ENCODE results near the gene CD300H.

CD300H gene

DNA sequence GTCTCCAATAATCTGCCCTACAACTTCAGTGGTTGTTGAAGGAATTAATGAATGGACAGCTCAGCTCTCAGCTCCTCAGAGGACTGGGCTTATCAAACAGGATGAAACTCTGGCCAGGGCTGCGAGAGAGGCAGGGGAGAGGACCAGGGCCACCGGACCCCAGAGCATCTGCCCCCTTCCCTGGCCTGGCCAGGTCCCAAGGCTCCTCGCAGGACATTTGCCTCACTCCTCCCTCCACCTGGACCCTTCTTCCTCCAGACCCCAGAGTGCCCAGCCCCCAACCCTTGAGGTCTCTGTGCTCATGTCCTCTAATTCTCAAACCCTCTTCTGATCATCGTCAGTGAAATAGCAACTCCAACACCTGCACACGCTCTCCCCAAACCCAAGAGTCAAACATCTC lies 25.1 kb downstream of the CD300H start:
- TF ChIP-seq ZNF565 (CRISPR knock-in tag; conservative IDR thresholded peaks at IDR 0.05; ENCODE audit: low read depth) (no peak), OSR1 (CRISPR knock-in tag; IDR thresholded peaks at IDR 0.05) (no peak), CSDC2 (CRISPR knock-in tag; IDR thresholded peaks at IDR 0.05) (no peak), ZFP3 (CRISPR knock-in tag; IDR thresholded peaks at IDR 0.05) (no peak), RARB (CRISPR knock-in tag; IDR thresholded peaks at IDR 0.05) (no peak), GLIS3 (CRISPR knock-in tag; IDR thresholded peaks at IDR 0.05) (no peak), ISL1 (CRISPR knock-in tag; IDR thresholded peaks at IDR 0.05) (no peak), ESRRG (CRISPR knock-in tag; IDR thresholded peaks at IDR 0.05) (no peak), TOX (CRISPR knock-in tag; IDR thresholded peaks at IDR 0.05; ENCODE audit: borderline replicate concordance) (no peak), TCF4 (CRISPR knock-in tag; IDR thresholded peaks at IDR 0.05; ENCODE audit: borderline replicate concordance) (no peak), ARNTL (CRISPR knock-in tag; IDR thresholded peaks at IDR 0.05; ENCODE audit: borderline replicate concordance, low read depth) (no peak), BACH2 (CRISPR knock-in tag; IDR thresholded peaks at IDR 0.05; ENCODE audit: borderline replicate concordance) (no peak)
- TF ChIP-seq, protein P1, sequence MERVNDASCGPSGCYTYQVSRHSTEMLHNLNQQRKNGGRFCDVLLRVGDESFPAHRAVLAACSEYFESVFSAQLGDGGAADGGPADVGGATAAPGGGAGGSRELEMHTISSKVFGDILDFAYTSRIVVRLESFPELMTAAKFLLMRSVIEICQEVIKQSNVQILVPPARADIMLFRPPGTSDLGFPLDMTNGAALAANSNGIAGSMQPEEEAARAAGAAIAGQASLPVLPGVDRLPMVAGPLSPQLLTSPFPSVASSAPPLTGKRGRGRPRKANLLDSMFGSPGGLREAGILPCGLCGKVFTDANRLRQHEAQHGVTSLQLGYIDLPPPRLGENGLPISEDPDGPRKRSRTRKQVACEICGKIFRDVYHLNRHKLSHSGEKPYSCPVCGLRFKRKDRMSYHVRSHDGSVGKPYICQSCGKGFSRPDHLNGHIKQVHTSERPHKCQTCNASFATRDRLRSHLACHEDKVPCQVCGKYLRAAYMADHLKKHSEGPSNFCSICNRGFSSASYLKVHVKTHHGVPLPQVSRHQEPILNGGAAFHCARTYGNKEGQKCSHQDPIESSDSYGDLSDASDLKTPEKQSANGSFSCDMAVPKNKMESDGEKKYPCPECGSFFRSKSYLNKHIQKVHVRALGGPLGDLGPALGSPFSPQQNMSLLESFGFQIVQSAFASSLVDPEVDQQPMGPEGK (CRISPR knock-in tag; IDR thresholded peaks at IDR 0.05; ENCODE audit: borderline replicate concordance), result no peak
- TF ChIP-seq, protein P2, sequence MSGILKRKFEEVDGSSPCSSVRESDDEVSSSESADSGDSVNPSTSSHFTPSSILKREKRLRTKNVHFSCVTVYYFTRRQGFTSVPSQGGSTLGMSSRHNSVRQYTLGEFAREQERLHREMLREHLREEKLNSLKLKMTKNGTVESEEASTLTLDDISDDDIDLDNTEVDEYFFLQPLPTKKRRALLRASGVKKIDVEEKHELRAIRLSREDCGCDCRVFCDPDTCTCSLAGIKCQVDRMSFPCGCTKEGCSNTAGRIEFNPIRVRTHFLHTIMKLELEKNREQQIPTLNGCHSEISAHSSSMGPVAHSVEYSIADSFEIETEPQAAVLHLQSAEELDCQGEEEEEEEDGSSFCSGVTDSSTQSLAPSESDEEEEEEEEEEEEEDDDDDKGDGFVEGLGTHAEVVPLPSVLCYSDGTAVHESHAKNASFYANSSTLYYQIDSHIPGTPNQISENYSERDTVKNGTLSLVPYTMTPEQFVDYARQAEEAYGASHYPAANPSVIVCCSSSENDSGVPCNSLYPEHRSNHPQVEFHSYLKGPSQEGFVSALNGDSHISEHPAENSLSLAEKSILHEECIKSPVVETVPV (CRISPR knock-in tag; IDR thresholded peaks at IDR 0.05), result no peak
- TF ChIP-seq, protein P3, sequence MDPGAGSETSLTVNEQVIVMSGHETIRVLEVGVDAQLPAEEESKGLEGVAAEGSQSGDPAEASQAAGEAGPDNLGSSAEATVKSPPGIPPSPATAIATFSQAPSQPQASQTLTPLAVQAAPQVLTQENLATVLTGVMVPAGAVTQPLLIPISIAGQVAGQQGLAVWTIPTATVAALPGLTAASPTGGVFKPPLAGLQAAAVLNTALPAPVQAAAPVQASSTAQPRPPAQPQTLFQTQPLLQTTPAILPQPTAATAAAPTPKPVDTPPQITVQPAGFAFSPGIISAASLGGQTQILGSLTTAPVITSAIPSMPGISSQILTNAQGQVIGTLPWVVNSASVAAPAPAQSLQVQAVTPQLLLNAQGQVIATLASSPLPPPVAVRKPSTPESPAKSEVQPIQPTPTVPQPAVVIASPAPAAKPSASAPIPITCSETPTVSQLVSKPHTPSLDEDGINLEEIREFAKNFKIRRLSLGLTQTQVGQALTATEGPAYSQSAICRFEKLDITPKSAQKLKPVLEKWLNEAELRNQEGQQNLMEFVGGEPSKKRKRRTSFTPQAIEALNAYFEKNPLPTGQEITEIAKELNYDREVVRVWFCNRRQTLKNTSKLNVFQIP (CRISPR knock-in tag; IDR thresholded peaks at IDR 0.05; ENCODE audit: borderline replicate concordance, low read depth), result no peak
- ATAC-seq, result no peak

GRCh38 chr17:74541176-74542111 lies 25.9 kb downstream of the CD300H start:
- TF ChIP-seq ZNF8 (CRISPR knock-in tag; IDR thresholded peaks at IDR 0.05) (no peak), GLIS3 (CRISPR knock-in tag; IDR thresholded peaks at IDR 0.05) (no peak), BACH2 (CRISPR knock-in tag; IDR thresholded peaks at IDR 0.05; ENCODE audit: borderline replicate concordance) (no peak), ESRRG (CRISPR knock-in tag; IDR thresholded peaks at IDR 0.05) (no peak), ZNF565 (CRISPR knock-in tag; conservative IDR thresholded peaks at IDR 0.05; ENCODE audit: low read depth) (no peak), ZFP30 (CRISPR knock-in tag; IDR thresholded peaks at IDR 0.05) (no peak), PPARA (CRISPR knock-in tag; IDR thresholded peaks at IDR 0.05; ENCODE audit: borderline replicate concordance) (no peak), ZC3H10 (CRISPR knock-in tag; IDR thresholded peaks at IDR 0.05) (no peak), SNAI2 (CRISPR knock-in tag; IDR thresholded peaks at IDR 0.05) (no peak), OSR1 (CRISPR knock-in tag; IDR thresholded peaks at IDR 0.05) (no peak), ISL1 (CRISPR knock-in tag; IDR thresholded peaks at IDR 0.05) (no peak)
- TF ChIP-seq, protein P2 (CRISPR knock-in tag; IDR thresholded peaks at IDR 0.05), result no peak
- TF ChIP-seq, protein P4, sequence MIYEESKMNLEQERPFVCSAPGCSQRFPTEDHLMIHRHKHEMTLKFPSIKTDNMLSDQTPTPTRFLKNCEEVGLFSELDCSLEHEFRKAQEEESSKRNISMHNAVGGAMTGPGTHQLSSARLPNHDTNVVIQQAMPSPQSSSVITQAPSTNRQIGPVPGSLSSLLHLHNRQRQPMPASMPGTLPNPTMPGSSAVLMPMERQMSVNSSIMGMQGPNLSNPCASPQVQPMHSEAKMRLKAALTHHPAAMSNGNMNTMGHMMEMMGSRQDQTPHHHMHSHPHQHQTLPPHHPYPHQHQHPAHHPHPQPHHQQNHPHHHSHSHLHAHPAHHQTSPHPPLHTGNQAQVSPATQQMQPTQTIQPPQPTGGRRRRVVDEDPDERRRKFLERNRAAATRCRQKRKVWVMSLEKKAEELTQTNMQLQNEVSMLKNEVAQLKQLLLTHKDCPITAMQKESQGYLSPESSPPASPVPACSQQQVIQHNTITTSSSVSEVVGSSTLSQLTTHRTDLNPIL (CRISPR knock-in tag; IDR thresholded peaks at IDR 0.05; ENCODE audit: low read depth), result no peak
- TF ChIP-seq, protein P5, sequence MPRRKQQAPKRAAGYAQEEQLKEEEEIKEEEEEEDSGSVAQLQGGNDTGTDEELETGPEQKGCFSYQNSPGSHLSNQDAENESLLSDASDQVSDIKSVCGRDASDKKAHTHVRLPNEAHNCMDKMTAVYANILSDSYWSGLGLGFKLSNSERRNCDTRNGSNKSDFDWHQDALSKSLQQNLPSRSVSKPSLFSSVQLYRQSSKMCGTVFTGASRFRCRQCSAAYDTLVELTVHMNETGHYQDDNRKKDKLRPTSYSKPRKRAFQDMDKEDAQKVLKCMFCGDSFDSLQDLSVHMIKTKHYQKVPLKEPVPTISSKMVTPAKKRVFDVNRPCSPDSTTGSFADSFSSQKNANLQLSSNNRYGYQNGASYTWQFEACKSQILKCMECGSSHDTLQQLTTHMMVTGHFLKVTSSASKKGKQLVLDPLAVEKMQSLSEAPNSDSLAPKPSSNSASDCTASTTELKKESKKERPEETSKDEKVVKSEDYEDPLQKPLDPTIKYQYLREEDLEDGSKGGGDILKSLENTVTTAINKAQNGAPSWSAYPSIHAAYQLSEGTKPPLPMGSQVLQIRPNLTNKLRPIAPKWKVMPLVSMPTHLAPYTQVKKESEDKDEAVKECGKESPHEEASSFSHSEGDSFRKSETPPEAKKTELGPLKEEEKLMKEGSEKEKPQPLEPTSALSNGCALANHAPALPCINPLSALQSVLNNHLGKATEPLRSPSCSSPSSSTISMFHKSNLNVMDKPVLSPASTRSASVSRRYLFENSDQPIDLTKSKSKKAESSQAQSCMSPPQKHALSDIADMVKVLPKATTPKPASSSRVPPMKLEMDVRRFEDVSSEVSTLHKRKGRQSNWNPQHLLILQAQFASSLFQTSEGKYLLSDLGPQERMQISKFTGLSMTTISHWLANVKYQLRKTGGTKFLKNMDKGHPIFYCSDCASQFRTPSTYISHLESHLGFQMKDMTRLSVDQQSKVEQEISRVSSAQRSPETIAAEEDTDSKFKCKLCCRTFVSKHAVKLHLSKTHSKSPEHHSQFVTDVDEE (CRISPR knock-in tag; IDR thresholded peaks at IDR 0.05), result no peak

More at GRCh38 chr17:74541176-74542111, 25.9 kb downstream of the CD300H start:
- ATAC-seq, result no peak
